Measurements from ENCODE around the gene IL20.

IL20 gene, protein sequence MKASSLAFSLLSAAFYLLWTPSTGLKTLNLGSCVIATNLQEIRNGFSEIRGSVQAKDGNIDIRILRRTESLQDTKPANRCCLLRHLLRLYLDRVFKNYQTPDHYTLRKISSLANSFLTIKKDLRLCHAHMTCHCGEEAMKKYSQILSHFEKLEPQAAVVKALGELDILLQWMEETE

DNA sequence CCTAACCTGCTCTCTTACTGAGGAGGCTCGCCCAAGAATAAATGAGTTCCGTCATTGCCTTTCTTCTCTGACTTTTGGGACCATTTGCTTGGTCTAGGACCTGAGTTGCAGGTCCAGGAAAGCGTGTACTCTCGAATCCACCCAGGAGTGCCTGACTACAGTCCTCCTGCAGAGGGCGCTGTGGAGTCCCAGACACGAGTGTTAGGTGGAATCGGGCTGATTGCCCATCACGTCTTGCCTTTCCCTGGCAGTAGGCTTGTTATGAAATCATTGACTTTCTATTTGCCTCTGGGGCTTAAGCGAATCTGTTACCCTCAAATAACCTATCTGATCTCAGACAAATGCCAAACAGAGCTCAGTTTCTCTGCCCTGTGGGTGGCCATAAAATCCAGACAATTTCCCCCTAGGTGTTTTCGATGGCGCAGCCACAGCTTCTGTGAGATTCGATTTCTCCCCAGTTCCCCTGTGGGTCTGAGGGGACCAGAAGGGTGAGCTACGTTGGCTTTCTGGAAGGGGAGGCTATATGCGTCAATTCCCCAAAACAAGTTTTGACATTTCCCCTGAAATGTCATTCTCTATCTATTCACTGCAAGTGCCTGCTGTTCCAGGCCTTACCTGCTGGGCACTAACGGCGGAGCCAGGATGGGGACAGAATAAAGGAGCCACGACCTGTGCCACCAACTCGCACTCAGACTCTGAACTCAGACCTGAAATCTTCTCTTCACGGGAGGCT is at the start of gene IL20:
Gene IL20 (plus strand): TSS at position 685 of the 733 bp plus-strand sequence. CDS start 230 bp downstream, outside the sequence.
- peak; percentile 83 for ATAC-seq
- DNase-seq, result peak; percentile 94

DNA sequence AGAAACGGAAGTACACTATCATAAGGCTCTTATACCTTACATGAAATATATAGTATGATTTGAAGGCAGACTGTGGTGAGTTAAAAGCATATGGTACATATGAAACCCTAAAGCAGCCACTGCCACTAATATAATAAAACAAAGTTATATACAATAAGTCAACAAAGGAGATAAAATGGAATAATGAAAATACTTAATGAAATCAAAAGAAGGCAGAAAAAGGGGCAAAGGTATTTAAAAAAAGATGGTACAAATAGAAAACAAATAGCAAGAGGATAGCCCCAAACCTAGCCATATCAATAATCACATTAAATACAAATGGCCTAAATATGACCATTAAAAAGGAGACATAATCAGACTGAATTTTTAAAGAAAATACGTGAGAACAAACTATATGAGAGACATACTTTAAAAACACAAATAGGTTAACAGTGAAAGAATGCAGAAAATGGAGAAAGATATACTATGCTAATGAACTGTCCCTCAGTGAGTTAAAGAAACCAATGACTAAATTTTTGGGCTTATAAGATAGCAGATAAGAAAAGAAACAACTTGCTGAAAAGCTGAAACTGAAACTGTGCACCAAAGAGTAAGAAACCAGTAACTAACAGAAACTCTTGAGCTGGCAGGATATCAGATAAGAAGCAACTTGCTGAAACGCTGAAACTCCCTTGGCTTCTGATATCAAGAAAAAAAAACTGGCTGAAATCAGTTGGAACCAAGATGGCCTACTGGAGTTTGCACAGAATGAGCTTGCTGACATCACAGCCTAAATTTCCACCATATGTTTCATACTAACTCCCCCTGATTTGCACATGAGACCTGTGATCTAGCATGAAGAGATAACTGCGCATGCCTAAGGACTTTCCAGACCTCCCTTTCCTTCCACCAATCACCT is 48.8 kb upstream of the IL20 start:
- ATAC-seq (peak; percentile 93), DNase-seq (no peak)

DNA sequence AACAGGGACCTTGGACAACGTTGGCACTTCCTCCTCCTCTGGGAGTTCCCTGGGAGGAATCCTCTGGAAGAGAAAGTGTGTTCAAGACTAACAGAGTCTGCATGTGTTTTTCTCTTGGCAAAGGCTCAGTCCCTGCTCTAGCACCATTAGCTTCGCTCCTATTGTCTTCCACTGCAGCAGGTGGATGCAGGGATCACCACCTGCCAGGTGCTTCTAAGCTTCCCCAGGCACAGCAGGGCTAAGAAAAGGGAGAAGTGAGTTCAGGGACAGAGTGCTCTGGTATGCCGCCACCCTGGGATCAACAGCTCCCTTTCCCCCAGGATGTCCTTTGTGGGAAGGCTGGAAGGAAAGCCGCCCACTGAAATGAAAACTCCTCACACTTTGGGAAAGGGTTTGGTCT is 43.9 kb upstream of the IL20 start:
- no peak for ATAC-seq
- no peak for DNase-seq

DNA sequence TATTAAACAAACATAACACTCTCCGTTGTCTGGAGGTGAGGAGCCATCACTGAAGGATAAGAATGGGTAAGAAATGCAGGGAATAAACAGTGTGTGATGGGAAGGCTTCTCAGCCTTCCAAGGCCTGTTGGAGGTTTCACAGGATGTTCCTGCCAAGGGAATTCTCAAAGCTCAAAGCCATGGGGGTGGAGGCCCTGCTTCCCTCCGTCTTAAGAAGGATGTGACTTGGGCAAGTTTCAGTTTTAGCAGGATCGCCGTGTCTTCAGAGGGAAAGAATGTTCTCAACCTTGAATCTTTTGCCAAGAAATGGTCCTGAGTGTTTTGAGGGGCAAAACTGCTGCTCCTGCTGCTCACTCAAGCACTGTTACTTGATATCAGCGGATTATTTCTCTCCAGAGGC is 41.7 kb upstream of the IL20 start:
- no peak for DNase-seq
- no peak for ATAC-seq

DNA sequence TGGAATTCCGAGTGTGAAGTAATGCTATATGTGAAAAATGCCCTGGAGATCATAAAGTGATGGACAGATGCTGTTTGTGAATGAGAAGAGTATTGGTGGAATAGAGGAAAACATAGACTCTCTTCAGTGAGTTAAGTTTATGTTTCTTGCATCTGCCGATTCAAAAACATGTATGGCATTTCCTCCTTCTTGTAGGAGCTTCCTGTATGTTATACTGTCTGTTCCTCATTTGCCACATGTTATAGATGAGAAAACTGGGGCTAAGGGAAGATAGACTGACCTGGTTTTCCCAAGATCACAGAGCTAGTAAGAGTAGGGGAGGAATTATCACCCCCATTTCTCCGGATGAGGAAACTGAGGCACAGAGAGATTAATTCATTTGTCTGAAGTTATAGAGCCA is 41.1 kb upstream of the IL20 start:
- DNase-seq, result no peak
- ATAC-seq, result no peak

DNA sequence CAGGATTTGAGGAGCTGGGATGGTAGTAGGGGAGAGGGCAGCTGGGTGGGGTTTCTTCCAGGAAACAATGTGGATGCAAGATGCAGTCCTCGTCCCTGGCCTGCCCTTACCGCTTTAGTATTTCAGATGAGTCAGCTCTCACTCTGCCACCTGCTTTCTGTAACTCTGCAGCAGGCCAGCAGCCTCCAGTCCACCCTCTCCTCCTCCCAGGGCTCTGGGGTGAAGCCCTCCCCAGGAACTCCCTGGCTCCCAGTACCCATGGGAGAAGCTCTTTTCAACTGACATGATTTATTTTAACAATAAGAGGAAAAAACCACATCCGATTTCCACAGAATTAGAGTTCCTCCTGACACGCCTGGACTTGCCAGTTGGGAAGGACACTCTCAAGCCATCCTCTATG is 39.0 kb upstream of the IL20 start:
- DNase-seq (no peak), ATAC-seq (no peak)

DNA sequence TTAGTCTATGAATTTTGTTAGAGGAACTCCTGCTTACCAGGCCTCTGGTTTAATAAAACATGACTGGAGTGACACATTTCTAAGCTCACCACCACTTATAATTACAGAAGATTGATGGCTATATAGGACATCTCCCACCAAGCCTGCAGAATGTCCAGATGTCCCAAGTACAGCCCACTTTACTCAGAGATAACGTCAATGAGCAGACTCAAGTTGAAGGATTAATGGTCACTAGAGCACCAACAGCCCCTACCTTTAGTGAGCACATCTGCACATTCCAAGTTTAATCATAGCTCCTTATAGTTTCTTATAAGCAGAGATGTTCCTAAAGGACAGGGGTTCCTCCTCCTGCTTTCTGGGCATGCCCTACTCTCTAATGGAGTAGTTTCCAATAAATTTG is 37.4 kb upstream of the IL20 start:
- ATAC-seq (no peak), DNase-seq (no peak)

DNA sequence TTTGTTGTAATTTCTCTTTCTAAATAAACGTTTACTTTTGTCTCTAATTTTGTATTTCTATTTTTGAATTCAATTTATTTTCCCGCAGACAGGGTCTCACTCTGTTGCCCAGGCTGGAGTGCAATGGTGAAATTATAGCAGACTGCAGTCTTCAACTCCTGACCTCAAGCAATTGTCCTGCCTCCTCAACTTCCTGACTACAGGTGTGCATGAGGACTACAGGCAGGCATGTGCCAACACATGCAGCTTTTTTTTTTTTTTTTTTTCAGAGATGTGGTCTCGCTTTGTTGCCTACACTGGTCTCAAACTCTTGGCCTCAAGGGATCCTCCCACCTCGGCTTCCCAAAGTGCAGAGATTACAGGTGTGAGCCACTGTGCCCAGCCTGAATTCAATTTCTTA is 36.7 kb upstream of the IL20 start:
- DNase-seq (no peak), ATAC-seq (no peak)

DNA sequence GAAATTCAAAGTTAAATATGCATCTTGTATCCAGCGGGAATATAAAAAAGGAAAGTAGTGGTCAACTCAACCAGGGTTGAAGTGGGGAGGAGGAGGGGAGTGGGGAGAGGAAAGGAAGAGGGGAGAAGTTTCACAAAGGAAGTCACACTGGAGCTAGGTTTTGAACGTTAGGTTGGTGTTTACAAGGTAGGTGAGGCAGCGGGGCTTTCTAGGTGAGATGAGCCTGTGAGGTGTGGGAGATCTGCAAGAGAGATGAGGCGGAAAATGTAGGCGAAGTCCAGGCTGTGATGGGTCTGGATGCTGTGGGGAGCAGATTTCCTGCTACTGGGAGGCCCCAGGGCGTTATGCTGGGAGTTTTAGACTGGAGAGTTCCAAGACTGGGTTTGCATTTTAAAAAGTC is 36.1 kb upstream of the IL20 start:
- no peak for ATAC-seq
- DNase-seq, result no peak

DNA sequence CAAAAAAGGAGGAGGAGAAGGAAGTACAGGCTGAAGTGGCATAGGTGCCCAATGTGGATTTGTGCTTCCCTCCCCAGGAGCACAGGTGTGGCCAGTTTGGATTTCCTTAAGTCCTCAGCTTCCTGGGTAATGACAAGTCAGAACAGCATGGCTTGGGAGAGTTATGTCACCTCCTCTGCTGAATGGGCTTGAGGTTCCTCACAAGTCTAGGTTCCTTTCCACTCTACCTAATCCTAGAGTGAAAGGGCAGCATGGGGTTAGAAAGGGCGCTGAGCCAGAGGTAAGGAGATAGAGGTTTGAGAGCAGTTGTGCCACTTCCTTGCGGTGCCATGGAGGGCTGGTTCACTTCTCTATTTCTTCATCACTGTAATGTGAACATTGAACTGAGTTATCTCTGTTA is 35.5 kb upstream of the IL20 start:
- ATAC-seq (peak; percentile 71), DNase-seq (no peak)

DNA sequence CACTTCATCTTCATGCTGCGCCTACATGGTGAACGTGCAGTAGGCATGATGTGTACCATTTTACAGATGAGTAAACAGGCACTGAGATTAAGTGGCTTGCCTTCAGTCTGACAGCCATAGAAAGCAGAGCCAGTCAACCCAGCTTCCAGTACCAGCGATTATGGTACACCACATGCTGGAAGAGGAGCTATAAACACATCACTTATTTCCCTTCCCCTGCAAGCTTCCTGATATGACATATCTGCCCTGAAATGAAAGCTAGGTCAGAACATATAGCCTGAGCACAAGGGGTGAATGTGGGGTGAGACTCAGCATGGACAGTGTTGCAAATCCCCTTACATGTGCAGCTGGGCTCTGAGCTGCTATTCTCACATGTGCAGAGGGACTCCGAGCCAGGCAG is 33.8 kb upstream of the IL20 start:
- DNase-seq (no peak), ATAC-seq (no peak)

DNA sequence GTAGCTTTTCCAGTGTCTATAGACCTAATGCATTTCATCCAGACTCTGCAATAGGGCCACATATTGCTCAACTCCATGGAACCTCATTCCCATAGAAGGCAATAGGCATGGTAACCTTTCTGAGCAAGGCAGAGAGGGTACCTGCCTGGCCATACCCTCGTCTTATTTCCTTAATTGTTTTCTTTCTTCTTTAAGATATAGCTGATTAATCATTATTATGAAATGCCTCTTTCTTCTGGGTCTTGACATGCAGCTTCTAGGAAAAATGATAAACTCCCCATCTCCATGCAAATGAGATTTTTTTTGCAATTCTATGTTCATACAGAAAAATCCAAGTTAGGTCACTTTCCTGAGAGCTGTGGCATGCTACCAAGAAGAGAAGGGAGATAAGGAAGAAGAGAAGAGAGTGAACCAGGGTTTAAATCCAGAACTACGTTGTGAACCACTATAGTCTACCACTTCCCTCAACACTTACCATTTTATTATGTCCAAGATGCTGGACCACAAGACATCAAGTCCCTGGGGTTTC is 33.0 kb upstream of the IL20 start:
- DNase-seq (no peak), ATAC-seq (no peak)

DNA sequence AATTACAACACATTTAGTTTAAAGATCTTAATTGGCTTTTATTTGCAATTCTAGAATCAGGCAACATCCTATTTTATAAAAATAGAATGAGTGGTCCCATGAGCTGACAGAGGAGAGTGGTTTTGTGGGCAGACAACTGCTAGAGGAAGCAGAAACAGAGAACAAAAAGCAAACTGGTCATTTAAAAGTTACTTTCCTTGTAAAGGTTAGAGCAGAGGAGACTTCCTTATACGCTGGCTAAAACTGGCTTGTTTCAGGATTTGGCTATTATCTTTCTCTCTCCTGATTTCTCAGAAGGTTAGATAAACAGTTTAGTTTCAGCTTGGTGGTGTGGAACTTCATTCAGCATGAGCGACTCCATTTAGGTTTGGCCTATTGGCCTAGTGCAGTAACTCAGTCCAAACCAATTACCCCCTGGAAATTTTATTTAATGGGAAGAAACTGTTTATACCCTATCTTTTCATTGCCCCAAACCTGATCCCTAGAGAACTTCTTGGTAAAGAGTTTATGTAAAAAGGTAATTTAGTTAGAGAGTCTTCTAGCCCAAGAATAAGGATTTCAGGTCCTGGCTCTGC is 32.2 kb upstream of the IL20 start:
- no peak for ATAC-seq
- no peak for DNase-seq

DNA sequence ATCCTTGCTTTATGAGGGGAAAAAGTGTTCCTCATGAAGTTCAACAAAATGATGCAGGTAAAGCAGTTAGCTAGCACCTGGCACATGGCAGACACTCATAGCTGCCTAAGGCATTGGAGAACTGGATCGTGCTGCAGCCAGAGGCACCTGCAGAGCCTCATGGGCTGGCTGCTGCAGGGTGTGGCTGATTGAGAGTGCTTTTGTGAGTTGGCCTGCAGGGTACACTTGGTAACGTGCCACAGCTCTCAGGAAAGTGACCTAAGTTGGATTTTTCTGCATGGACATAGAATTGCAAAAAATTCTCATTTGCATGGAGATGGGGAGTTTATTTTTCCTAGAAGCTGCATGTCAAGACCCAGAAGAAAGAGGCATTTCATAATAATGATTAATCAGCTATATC is 31.6 kb upstream of the IL20 start:
- DNase-seq, result no peak
- ATAC-seq, result no peak

DNA sequence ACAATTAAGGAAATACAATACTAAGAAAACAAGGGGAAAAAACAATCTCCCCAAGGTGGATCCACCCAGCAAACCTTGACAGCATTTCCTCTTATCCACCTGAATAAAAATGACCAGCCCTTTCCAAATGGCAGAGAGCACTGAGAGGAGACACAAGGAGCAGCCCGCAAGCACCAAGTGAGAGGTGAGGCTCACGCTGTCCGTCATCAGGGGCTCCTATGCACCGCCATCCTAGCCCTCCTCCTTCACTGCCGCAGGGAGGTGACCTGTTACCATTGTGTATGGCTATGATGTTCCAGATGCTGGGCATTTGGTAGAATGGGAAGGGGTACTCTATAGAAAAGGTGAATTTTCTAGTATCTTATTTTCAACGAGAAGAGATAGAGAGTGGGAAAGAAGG is 31.2 kb upstream of the IL20 start:
- DNase-seq, result no peak
- no peak for ATAC-seq

DNA sequence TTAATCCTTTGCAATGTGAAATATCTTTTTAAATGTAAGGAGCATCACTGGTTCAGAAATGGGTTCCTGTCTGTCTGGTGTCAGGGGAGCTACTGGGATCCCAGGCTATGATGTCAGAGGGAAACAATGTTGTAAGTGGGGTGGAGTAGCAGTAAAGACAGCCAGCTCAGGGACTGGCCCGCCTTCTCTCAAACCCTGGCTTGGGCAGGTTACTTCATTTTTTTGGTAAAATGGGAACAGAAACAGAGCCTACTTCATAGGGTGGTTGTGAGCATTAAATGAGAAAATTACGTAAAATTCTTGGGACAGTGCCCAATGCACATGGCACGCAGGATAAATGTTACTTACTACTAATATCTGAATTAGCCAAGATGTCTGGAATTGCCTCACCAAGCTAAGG is 30.7 kb upstream of the IL20 start:
- no peak for ATAC-seq

DNA sequence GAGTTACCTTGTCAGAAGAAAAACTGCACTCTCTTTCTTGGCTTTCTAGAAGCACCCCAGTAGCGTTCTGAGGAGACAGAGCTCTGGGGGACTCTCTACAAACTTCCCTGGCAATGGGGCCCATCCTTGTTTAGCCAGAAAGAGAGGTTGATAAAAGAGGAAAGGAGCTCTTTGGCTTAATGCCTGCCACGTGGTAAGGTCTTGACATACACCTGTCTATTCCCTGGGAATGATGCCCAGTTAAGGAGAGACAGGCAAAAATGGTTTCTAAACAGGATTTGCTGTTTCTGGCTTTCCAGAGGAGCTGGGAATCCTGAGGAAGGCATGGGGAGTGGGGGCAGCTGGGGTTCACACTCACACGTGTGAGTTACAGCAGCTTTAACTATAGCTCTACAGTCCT is 30.2 kb upstream of the IL20 start:
- ATAC-seq (no peak), DNase-seq (no peak)

More for the DNA sequence above, 30.7 kb upstream of the IL20 start:
- DNase-seq, result no peak

DNA sequence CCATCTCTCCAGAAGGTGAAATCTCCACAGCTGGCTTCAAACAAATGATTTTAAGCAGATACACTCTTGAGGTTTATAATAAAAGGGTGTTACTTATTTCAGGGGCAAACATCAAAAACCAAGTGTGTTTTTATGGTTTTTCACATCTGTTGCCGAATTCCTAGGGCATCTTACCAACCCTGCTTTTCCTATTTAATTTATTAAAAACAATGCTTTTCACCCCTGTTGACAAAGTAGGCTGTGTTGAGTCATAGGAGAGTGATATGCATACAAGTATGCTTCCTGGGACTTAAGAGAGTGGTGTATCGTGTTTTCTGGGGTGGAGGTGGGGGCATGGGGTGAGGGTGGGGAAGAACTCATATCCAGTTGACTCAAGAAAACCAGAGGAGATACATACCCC is 29.3 kb upstream of the IL20 start:
- ATAC-seq (no peak), DNase-seq (no peak)

DNA sequence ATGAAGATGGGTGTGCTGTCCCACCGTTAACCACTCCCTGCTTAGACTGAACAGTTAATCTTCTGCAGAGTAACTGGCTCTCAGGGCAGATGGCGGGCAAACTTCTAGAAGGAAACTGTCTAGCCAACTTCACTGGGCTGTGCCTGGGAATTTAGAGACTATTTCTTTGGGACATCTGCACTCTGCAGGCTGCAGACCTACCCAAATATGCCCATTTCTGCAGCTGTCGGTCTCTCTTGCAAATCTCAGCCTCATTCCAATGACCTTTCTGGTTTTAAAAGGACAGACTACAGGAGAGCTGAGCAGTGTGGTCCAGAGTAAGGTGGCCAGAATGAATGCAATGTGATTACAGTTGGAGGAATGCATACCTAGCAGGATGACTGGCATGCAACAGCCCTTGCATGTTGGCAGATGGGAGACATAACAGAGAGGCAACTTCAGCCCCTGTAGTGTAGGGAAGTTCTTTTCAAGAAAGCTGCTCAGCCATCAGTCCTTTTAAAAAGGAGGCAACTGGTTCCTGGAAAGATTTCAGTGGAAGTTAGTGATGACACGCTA is 26.3 kb upstream of the IL20 start:
- no peak for DNase-seq
- ATAC-seq, result no peak

DNA sequence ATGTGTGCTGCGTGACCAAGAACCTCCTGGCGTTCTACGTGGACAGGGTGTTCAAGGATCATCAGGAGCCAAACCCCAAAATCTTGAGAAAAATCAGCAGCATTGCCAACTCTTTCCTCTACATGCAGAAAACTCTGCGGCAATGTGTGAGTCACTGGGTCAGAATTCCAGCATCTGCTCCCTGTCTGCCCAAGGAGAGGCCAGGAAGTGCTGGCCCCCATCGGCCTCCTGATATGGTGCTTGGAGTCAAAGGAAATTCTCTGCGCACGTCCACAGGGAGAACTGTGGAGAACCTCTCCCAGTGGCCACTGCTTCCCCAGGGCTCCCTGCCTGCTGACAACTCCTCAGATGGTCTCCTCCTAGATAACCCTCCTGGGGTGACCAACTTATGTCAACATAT is 25.6 kb upstream of the IL20 start:
- ATAC-seq (no peak), DNase-seq (no peak)

DNA sequence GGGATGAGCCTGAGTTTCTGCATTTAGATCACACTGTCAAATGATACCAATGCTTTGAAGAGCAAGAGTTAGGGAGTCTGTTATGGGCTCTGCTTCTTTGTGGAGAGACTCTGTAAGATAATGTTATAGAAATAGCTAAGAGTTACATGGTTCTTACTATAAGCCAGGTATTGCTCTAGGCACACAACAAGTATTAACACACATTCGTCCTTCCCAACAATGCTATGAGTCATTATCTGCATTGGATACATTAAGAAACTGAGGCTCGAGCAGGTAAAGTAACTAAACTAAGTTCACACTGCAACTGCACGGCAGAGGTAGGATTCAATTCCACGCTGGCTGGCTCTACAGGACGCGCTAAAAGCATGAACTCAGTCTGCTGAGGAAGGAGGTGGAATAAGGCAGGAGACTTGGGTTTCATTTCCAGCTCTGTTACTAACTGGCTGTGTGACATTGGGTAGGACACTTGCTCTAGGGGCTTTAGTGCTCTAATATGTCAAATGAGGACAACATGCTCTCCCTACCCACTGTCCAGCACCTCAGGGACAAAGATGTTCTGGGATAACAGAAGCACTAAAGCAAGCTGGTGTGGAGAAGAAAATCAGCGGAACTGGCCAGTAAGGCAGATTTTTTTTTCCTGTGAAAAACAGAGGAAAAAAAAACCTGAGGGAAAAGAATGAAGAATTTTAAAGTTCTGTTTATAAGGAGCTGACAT is 23.7 kb upstream of the IL20 start:
- no peak for DNase-seq
- no peak for ATAC-seq

DNA sequence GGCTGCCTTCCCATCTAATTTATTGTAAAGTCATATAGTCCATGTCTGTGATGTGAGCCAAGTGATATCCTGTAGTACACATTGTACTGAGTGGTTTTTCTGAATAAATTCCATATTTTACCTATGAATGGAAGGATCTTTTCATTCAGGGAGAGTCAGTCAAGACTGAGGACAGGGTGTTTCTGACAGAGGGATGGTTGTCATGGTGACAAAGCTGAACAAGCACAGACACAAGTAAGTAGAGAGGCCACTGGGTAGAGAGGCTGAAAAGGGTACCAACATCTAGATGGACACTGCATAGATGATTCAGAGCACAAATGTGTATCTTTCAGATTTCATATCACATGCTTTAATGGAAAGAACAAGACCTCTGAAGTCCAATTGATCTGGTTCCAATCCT is 22.6 kb upstream of the IL20 start:
- ATAC-seq (no peak), DNase-seq (no peak)

All from stimulated activated naive CD8-positive, alpha-beta T cell treated with anti-CD3 and anti-CD28 coated beads, Interleukin-15, Interleukin-2, amounts not matched to agents 100 U/mL and 50 U/mL, for 24 hours (primary cell).